K562 (cell line): ENCODE data around the gene LSP1.

Source experiments
- CHD4 ChIP-seq: fragments of 200-600 bp; sonication (generic); IDR thresholded peaks from 3 replicates; pipeline ENCODE4 v1.6.1; 2012; ENCODE audit warnings: low read depth, mild to moderate bottlenecking, mixed read lengths, low read length, inconsistent platforms; ENCODE audit not compliant: insufficient read depth, insufficient replicate concordance, poor library complexity, severe bottlenecking
- E2F4 ChIP-seq: sonication (generic); formaldehyde crosslinking; IDR thresholded peaks from 2 replicates; pipeline ENCODE4 v1.8.0; 2022; ENCODE audit warnings: mild to moderate bottlenecking, low read depth, missing genetic modification reagents
- EZH2 ChIP-seq: IDR thresholded peaks from 2 replicates; pipeline ENCODE4 v1.6.1; 2012; ENCODE audit warnings: low read depth, mild to moderate bottlenecking, inconsistent platforms, low read length, borderline replicate concordance
- FOSL1 ChIP-seq: fragments of 200-800 bp; sonication (Bioruptor generic); conservative IDR thresholded peaks from 2 replicates; pipeline ENCODE4 v1.6.1; 2016; ENCODE audit warnings: missing genetic modification characterization, missing compliant biosample characterization
- GATA2 ChIP-seq: sonication (generic); formaldehyde crosslinking; IDR thresholded peaks from 2 replicates; pipeline ENCODE4 v1.4.0; 2020; ENCODE audit warnings: mild to moderate bottlenecking, missing genetic modification reagents
- RB1 ChIP-seq: fragments of 450-650 bp; IDR thresholded peaks from 2 replicates; pipeline ENCODE4 v1.6.1; 2017; ENCODE audit warnings: low read depth, mild to moderate bottlenecking
- RBM39 ChIP-seq: fragments of 200-400 bp; formaldehyde crosslinking; optimal IDR thresholded peaks from 2 replicates; pipeline ENCODE3; 2018; ENCODE audit warnings: low read depth, low read length
- SMC3 ChIP-seq: conservative IDR thresholded peaks from 2 replicates; pipeline ENCODE4 v1.6.1; 2011; ENCODE audit warnings: low read depth, low read length, improper control_type of control experiment; ENCODE audit not compliant: insufficient read depth
- ZC3H11A ChIP-seq: IDR thresholded peaks from 2 replicates; pipeline ENCODE4 v1.6.1; 2012; ENCODE audit warnings: low read depth, low read length, improper control_type of control experiment
- ZFX ChIP-seq: sonication (generic); formaldehyde crosslinking; IDR thresholded peaks from 2 replicates; pipeline ENCODE4 v1.8.0; 2022; ENCODE audit warnings: mild to moderate bottlenecking, missing genetic modification reagents, moderate library complexity
- TF ChIP-seq, protein P1 (sequence below): sonication (generic); formaldehyde crosslinking; IDR thresholded peaks from 2 replicates; pipeline ENCODE4 v1.8.1; 2023; ENCODE audit warnings: mild to moderate bottlenecking, missing genetic modification reagents, moderate library complexity
- TF ChIP-seq, protein P2 (sequence below), 3 experiments: IDR thresholded peaks in 2 of 3; conservative IDR thresholded peaks in 1 of 3; 2 replicates each; pipeline ENCODE4 v1.5.1; 2011 to 2012; ENCODE audit warnings: low read length in 3 of 3, mild to moderate bottlenecking in 3 of 3, control low read depth in 2 of 3, improper control_type of control experiment in 1 of 3, inconsistent platforms in 1 of 3, low read depth in 1 of 3, mixed read lengths in 1 of 3, moderate library complexity in 1 of 3; ENCODE audit not compliant: insufficient read depth in 2 of 3
- TF ChIP-seq, protein P3 (sequence below): fragments of 450-650 bp; conservative IDR thresholded peaks from 2 replicates; pipeline ENCODE4 v1.6.1; 2016; ENCODE audit warnings: missing genetic modification characterization, low read depth, mild to moderate bottlenecking, missing compliant biosample characterization, moderate library complexity
- TF ChIP-seq, protein P4 (sequence below), 2 experiments: fragments of 450-650 bp; formaldehyde crosslinking in 1 of 2; IDR thresholded peaks; 2 replicates each; pipeline versions ENCODE4 v1.4.0 to v1.6.1; 2014 to 2020; ENCODE audit warnings: mild to moderate bottlenecking in 2 of 2, borderline replicate concordance in 1 of 2, low read depth in 1 of 2

DNA sequence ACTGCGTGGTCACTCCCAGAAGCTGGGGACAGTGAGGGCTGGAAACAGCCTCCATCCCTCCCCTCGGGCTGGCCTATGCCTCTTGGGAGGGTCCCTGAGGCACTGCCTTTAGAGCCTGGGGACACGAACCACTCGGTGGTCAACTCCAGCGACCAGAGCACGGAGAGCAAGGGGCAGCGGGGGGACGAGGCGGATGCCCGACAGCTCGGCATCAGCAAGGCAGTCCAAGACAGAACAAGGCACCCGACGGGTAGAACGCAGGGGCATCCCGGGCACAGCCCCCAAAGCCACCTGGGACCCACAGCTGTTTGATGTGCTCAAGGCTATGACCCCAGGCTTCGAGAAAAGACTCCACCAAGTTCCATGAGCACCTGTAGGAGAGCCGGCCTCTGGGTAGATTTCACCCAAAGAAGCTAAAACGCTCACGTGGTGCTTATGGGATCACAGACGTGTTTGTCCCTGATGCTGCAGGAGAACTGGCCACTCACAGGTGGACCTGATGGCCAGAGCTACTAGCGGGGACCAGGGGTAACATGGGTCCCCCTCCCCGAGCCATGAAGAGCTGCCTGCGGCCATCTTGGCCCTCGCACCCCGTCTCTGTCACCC lies 510 bp upstream of the LSP1 start:
- TF ChIP-seq ZC3H11A (no peak), SMC3 (no peak), RBM39 (no peak), RB1 (no peak), EZH2 (no peak), GATA2 (CRISPR knock-in tag) (no peak), ZFX (CRISPR knock-in tag) (no peak), FOSL1 (tag) (no peak), CHD4 (no peak), E2F4 (CRISPR knock-in tag) (no peak)
- TF ChIP-seq, protein P1, sequence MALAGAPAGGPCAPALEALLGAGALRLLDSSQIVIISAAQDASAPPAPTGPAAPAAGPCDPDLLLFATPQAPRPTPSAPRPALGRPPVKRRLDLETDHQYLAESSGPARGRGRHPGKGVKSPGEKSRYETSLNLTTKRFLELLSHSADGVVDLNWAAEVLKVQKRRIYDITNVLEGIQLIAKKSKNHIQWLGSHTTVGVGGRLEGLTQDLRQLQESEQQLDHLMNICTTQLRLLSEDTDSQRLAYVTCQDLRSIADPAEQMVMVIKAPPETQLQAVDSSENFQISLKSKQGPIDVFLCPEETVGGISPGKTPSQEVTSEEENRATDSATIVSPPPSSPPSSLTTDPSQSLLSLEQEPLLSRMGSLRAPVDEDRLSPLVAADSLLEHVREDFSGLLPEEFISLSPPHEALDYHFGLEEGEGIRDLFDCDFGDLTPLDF (CRISPR knock-in tag), result no peak
- TF ChIP-seq, protein P2, sequence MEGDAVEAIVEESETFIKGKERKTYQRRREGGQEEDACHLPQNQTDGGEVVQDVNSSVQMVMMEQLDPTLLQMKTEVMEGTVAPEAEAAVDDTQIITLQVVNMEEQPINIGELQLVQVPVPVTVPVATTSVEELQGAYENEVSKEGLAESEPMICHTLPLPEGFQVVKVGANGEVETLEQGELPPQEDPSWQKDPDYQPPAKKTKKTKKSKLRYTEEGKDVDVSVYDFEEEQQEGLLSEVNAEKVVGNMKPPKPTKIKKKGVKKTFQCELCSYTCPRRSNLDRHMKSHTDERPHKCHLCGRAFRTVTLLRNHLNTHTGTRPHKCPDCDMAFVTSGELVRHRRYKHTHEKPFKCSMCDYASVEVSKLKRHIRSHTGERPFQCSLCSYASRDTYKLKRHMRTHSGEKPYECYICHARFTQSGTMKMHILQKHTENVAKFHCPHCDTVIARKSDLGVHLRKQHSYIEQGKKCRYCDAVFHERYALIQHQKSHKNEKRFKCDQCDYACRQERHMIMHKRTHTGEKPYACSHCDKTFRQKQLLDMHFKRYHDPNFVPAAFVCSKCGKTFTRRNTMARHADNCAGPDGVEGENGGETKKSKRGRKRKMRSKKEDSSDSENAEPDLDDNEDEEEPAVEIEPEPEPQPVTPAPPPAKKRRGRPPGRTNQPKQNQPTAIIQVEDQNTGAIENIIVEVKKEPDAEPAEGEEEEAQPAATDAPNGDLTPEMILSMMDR (IDR thresholded peaks at IDR 0.05 in 2 of 3, conservative IDR thresholded peaks at IDR 0.05 in 1 of 3; ENCODE audit: insufficient read depth in 2 of 3, low read depth in 1 of 3, low read length in 3 of 3), result no peak
- TF ChIP-seq, protein P3, sequence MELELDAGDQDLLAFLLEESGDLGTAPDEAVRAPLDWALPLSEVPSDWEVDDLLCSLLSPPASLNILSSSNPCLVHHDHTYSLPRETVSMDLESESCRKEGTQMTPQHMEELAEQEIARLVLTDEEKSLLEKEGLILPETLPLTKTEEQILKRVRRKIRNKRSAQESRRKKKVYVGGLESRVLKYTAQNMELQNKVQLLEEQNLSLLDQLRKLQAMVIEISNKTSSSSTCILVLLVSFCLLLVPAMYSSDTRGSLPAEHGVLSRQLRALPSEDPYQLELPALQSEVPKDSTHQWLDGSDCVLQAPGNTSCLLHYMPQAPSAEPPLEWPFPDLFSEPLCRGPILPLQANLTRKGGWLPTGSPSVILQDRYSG (tag), result no peak
- TF ChIP-seq, protein P4, sequence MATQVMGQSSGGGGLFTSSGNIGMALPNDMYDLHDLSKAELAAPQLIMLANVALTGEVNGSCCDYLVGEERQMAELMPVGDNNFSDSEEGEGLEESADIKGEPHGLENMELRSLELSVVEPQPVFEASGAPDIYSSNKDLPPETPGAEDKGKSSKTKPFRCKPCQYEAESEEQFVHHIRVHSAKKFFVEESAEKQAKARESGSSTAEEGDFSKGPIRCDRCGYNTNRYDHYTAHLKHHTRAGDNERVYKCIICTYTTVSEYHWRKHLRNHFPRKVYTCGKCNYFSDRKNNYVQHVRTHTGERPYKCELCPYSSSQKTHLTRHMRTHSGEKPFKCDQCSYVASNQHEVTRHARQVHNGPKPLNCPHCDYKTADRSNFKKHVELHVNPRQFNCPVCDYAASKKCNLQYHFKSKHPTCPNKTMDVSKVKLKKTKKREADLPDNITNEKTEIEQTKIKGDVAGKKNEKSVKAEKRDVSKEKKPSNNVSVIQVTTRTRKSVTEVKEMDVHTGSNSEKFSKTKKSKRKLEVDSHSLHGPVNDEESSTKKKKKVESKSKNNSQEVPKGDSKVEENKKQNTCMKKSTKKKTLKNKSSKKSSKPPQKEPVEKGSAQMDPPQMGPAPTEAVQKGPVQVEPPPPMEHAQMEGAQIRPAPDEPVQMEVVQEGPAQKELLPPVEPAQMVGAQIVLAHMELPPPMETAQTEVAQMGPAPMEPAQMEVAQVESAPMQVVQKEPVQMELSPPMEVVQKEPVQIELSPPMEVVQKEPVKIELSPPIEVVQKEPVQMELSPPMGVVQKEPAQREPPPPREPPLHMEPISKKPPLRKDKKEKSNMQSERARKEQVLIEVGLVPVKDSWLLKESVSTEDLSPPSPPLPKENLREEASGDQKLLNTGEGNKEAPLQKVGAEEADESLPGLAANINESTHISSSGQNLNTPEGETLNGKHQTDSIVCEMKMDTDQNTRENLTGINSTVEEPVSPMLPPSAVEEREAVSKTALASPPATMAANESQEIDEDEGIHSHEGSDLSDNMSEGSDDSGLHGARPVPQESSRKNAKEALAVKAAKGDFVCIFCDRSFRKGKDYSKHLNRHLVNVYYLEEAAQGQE (IDR thresholded peaks at IDR 0.05; ENCODE audit: borderline replicate concordance), result no peak
- TF ChIP-seq, protein P4 (CRISPR knock-in tag; IDR thresholded peaks at IDR 0.05; ENCODE audit: low read depth), result no peak
